Omental fat pad (tissue), 4 donors: Measurements from ENCODE around the gene HNRNPK. TPM values are rescaled to one million over a fixed set of nuclear protein-coding genes. Genes with fewer than 3 reads are reported as not detected.

Experiments used
- ATAC-seq: fragments of 150-250 bp; one replicate; pipeline ENCODE4 v1.9.1; 2016; ENCODE audit warnings: mild to moderate bottlenecking, moderate library complexity; ENCODE audit not compliant: low FRiP score
- DNase-seq: peaks from one replicate; pipeline ENCODE4 v3.0.0-alpha.2; 2019; ENCODE audit warnings: low spot score
- total RNA-seq, 4 donors: library from RNA; depleted of rRNA; stranded (reverse); fragments of >200 nt; gene quantifications; one replicate each; pipeline ENCODE4 v1.1.0, GENCODE V29; 2016
- TF ChIP-seq, protein P1 (sequence below), 3 donors: fragments of 450-650 bp; IDR thresholded peaks; one replicate each; pipeline ENCODE4 v1.5.1; 2016 to 2017; ENCODE audit warnings: antibody characterized with exemption in 3 of 3, mild to moderate bottlenecking in 3 of 3, moderate library complexity in 2 of 3

The HNRNPK gene
- total RNA-seq, 4 donors from 2014 or later = 417 to 565 (median 429) TPM

DNA sequence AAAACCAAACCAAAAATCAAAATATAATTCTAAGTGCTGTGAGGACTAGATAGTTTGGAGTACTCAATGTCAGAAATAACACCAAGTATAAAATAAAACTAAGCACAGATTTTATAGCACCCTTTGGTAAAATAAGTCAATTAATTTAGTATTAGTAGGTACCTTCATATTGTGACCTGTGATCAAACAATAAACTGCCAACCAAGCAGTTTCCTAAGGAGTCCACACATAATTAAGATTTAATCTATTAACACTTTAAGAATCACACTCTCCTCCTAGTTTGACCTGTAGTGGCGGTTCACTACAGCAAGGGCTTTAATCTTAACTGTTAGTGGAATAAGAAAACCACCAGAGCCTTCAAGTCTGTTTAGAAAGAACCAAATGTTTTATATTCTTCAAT, 2.8 kb downstream of the HNRNPK start:
- ATAC-seq = no peak
- TF ChIP-seq, protein P1, sequence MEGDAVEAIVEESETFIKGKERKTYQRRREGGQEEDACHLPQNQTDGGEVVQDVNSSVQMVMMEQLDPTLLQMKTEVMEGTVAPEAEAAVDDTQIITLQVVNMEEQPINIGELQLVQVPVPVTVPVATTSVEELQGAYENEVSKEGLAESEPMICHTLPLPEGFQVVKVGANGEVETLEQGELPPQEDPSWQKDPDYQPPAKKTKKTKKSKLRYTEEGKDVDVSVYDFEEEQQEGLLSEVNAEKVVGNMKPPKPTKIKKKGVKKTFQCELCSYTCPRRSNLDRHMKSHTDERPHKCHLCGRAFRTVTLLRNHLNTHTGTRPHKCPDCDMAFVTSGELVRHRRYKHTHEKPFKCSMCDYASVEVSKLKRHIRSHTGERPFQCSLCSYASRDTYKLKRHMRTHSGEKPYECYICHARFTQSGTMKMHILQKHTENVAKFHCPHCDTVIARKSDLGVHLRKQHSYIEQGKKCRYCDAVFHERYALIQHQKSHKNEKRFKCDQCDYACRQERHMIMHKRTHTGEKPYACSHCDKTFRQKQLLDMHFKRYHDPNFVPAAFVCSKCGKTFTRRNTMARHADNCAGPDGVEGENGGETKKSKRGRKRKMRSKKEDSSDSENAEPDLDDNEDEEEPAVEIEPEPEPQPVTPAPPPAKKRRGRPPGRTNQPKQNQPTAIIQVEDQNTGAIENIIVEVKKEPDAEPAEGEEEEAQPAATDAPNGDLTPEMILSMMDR (IDR thresholded peaks at IDR 0.05) = no peak
- DNase-seq = no peak

DNA sequence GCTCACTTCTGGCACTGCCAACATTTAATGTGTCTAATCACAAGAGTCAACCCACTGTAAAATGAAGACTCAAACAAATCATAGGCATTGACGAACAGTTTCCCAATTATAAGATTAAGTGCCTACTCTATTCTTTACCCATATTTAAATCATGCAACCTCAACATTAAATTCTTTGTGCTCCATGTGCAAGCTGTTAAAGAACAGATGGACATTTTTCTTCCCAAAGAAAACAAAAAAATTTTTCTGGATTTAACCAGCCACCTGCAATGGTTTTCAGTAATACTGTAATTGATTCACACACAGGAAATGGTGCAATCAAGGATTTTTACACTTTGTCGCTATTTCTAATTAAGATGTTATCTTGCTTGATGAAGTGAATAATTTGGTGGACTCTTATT, 3.6 kb downstream of the HNRNPK start:
- TF ChIP-seq, protein P1 (IDR thresholded peaks at IDR 0.05) = no peak
- no peak for DNase-seq

DNA sequence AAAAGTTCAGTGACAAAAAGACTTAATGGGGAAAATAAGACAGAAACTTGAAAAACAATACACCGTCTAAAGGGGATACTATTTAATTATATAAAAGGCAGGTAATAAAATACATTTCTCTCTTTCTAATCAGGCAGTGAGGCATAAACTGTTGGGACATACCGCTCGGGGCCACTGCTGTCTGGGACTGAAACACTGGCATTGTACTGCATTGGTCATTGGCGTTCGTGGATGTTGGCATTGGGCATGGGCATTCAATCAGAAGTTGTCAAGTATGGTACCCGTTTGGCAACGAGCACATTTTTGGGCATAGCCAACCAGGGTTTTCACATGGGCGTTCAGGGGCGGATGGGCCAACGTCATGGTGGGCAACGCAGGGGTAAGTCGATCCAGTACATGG, 4.7 kb downstream of the HNRNPK start:
- TF ChIP-seq, protein P1 (IDR thresholded peaks at IDR 0.05) = no peak
- DNase-seq = no peak
- ATAC-seq = no peak

More for the DNA sequence above, 3.6 kb downstream of the HNRNPK start:
- ATAC-seq = no peak

DNA sequence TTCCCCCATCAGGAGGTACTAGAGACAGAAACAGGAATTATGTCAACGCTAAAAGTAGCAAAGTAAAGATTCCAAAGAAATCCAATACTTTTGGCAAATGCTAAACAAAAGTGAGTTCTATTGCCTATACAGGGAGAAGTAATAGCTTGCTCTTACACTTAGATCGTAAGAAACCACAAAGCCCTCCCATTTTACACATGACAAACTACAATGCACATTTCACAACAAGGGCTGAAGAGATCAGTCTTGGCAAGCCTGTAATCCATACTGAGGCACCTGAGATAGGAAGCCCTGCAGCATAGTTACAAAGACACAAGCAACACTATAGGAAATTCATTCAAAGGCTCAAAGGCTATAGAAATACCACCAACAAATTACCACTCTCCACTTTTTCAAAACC, 7.7 kb downstream of the HNRNPK start:
- TF ChIP-seq, protein P1 (IDR thresholded peaks at IDR 0.05) = no peak
- DNase-seq = no peak
- ATAC-seq = no peak

DNA sequence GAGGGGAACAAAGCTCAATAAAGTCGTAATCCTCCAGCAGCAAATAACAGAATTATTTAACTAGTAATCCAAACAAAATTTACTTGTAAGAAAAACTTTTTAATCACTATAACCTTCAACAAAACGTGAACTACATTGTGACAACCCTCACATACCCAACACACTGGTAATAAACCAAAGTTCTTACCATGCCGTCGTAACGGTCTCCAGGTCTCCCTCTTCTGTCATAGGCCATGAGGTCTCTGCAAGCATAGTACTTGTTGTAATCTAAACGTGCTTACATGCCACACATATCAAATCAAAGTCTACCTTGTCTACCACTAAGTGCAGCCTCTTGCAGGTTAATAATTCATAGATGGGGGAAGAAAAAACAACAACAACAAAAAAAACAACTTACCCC, 8.5 kb downstream of the HNRNPK start:
- no peak for DNase-seq
- TF ChIP-seq, protein P1 (IDR thresholded peaks at IDR 0.05) = no peak
- no peak for ATAC-seq

DNA sequence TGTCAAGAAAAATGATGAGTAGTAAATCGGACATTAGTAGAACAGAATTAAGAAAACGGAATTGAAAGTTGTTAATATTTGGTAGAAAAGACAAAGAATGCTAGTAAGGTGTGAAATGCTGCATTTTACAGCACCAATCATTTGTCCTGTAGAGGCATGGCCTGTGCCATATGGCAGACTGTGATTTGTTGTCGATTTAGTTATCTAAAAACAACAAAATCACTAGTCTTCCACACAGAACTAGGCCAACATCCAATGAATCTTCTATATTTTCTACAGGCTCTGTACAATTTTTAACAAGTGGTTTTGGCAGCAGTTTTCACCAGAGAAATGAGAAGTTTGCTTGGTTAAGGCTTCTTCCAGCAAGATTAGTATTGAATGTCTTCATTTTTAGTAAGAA, 10.4 kb downstream of the HNRNPK start:
- DNase-seq = no peak
- ATAC-seq = no peak
- TF ChIP-seq, protein P1 (IDR thresholded peaks at IDR 0.05) = no peak

DNA sequence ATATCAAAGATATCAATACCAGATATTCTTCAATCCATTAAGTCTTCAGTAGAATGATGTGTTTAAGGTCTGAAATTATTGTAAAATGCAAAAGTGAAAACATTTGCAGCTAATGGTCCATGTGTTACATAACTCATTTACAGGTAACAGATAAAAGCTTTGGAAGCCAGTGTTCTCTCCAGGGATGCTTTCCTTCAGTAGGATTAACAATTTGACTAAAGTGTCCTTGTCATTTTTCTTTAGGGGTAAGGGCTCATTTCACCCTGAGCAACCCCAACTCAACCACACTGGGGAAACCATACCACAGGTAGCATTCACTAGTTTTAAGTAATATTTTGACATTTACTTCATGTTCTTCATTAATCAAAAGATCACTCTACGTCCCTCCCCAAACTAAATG, 12.9 kb downstream of the HNRNPK start:
- no peak for DNase-seq
- ATAC-seq = no peak
- TF ChIP-seq, protein P1 (IDR thresholded peaks at IDR 0.05) = no peak
